HepG2 (cell line): Measurements from ENCODE around the gene CHID1. TPM values are rescaled to one million over a fixed set of nuclear protein-coding genes. Genes with fewer than 3 reads are reported as not detected.

Source experiments
- FOXA3 ChIP-seq: IDR thresholded peaks from 2 replicates; pipeline ENCODE4 v1.6.1; 2016; ENCODE audit warnings: missing genetic modification reagents, missing compliant biosample characterization
- FOXJ3 ChIP-seq: sonication (generic); formaldehyde crosslinking; IDR thresholded peaks from 2 replicates; pipeline ENCODE4 v1.4.0; 2020; ENCODE audit warnings: missing genetic modification reagents, mild to moderate bottlenecking, borderline replicate concordance
- KLF12 ChIP-seq: sonication (generic); formaldehyde crosslinking; IDR thresholded peaks from 2 replicates; pipeline ENCODE4 v1.4.0; 2020; ENCODE audit warnings: missing genetic modification reagents, borderline replicate concordance
- MLLT10 ChIP-seq: sonication (generic); formaldehyde crosslinking; IDR thresholded peaks from 2 replicates; pipeline ENCODE4 v1.4.0; 2020; ENCODE audit warnings: missing genetic modification reagents
- POLR2AphosphoS5 ChIP-seq: IDR thresholded peaks from 2 replicates; pipeline ENCODE4 v1.6.1; 2012; ENCODE audit warnings: low read depth, low read length
- RBFOX2 ChIP-seq: fragments of 200-400 bp; formaldehyde crosslinking; IDR thresholded peaks from 2 replicates; pipeline ENCODE4 v1.6.1; 2017; ENCODE audit warnings: low read depth, mild to moderate bottlenecking, low read length
- RCOR2 ChIP-seq: IDR thresholded peaks from 2 replicates; pipeline ENCODE4 v1.6.1; 2016; ENCODE audit warnings: missing biosample characterization, missing genetic modification reagents
- SMYD3 ChIP-seq: sonication (generic); formaldehyde crosslinking; IDR thresholded peaks from 2 replicates; pipeline ENCODE4 v1.8.1; 2023; ENCODE audit warnings: mild to moderate bottlenecking, missing genetic modification reagents
- SYNCRIP ChIP-seq: fragments of 200-400 bp; formaldehyde crosslinking; IDR thresholded peaks from 2 replicates; pipeline ENCODE4 v1.6.1; 2018; ENCODE audit warnings: mild to moderate bottlenecking, low read depth, low read length; ENCODE audit not compliant: insufficient read depth
- ZBTB20 ChIP-seq: sonication (generic); formaldehyde crosslinking; IDR thresholded peaks from 2 replicates; pipeline ENCODE4 v1.8.1; 2023; ENCODE audit warnings: missing genetic modification reagents, low read depth, mild to moderate bottlenecking, borderline replicate concordance
- ZBTB42 ChIP-seq: sonication (generic); formaldehyde crosslinking; IDR thresholded peaks from 2 replicates; pipeline ENCODE4 v1.5.0; 2020; ENCODE audit warnings: mild to moderate bottlenecking, missing genetic modification reagents
- ZBTB44 ChIP-seq: sonication (generic); formaldehyde crosslinking; IDR thresholded peaks from 2 replicates; pipeline ENCODE4 v1.4.0; 2020; ENCODE audit warnings: missing genetic modification reagents
- ZIK1 ChIP-seq: sonication (generic); formaldehyde crosslinking; IDR thresholded peaks from 2 replicates; pipeline ENCODE4 v1.5.0; 2020; ENCODE audit warnings: mild to moderate bottlenecking, low read depth, missing genetic modification reagents, borderline replicate concordance
- ZMAT5 ChIP-seq: sonication (generic); formaldehyde crosslinking; IDR thresholded peaks from 2 replicates; pipeline ENCODE4 v1.5.0; 2020; ENCODE audit warnings: mild to moderate bottlenecking, low read depth, missing genetic modification reagents, borderline replicate concordance
- ZNF251 ChIP-seq: sonication (generic); formaldehyde crosslinking; IDR thresholded peaks from 2 replicates; pipeline ENCODE4 v1.9.0; 2021; ENCODE audit warnings: mild to moderate bottlenecking, missing genetic modification reagents
- ZNF570 ChIP-seq: sonication (generic); formaldehyde crosslinking; IDR thresholded peaks from 2 replicates; pipeline ENCODE4 v1.4.0; 2020; ENCODE audit warnings: mild to moderate bottlenecking, missing genetic modification reagents, borderline replicate concordance
- ZNF879 ChIP-seq: sonication (generic); formaldehyde crosslinking; IDR thresholded peaks from 2 replicates; pipeline ENCODE4 v1.8.1; 2023; ENCODE audit warnings: missing genetic modification reagents
- ZSCAN22 ChIP-seq: sonication (generic); formaldehyde crosslinking; IDR thresholded peaks from 2 replicates; pipeline ENCODE4 v1.4.0; 2020; ENCODE audit warnings: mild to moderate bottlenecking, missing genetic modification reagents
- ZSCAN30 ChIP-seq: sonication (generic); formaldehyde crosslinking; IDR thresholded peaks from 2 replicates; pipeline ENCODE4 v1.5.0; 2020; ENCODE audit warnings: mild to moderate bottlenecking, missing genetic modification reagents
- polyA plus RNA-seq, 8 experiments: library from polyadenylated mRNA; depleted of rRNA in 3 of 8; stranded (reverse) in 7 of 8; unstranded in 1 of 8; fragments of >200 nt; fragmentation: Illumina TruSeq in 4 of 8; extraction: Trizol in 4 of 8; gene quantifications; 2 replicates each; pipeline versions ENCODE4 v1.2.1 to v1.2.3, GENCODE V29; 2011 to 2016; ENCODE audit warnings: low read depth in 4 of 8, missing spikeins in 1 of 8, mixed read lengths in 1 of 8; ENCODE audit not compliant: insufficient read depth in 1 of 8
- total RNA-seq, 5 experiments: library from RNA; depleted of rRNA; stranded (reverse); fragments of >200 nt; fragmentation: Illumina TruSeq; extraction: Trizol; gene quantifications; 2 replicates each; pipeline ENCODE4 v1.2.3, GENCODE V29; 2016; ENCODE audit warnings: low read depth in 1 of 5
- TF ChIP-seq, protein P1 (sequence below): sonication (generic); formaldehyde crosslinking; IDR thresholded peaks from 2 replicates; pipeline ENCODE4 v1.4.0; 2020; ENCODE audit warnings: missing genetic modification reagents, low read depth, mild to moderate bottlenecking, borderline replicate concordance
- TF ChIP-seq, protein P2 (sequence below): sonication (generic); formaldehyde crosslinking; IDR thresholded peaks from 2 replicates; pipeline ENCODE4 v1.4.0; 2020; ENCODE audit warnings: missing genetic modification reagents

The CHID1 gene
- total and polyA plus RNA-seq, 2 of the 13 experiments (the other 11 are each of a cell fraction or from before 2014, with no cell fraction given): 65.1 to 93.6 TPM

DNA sequence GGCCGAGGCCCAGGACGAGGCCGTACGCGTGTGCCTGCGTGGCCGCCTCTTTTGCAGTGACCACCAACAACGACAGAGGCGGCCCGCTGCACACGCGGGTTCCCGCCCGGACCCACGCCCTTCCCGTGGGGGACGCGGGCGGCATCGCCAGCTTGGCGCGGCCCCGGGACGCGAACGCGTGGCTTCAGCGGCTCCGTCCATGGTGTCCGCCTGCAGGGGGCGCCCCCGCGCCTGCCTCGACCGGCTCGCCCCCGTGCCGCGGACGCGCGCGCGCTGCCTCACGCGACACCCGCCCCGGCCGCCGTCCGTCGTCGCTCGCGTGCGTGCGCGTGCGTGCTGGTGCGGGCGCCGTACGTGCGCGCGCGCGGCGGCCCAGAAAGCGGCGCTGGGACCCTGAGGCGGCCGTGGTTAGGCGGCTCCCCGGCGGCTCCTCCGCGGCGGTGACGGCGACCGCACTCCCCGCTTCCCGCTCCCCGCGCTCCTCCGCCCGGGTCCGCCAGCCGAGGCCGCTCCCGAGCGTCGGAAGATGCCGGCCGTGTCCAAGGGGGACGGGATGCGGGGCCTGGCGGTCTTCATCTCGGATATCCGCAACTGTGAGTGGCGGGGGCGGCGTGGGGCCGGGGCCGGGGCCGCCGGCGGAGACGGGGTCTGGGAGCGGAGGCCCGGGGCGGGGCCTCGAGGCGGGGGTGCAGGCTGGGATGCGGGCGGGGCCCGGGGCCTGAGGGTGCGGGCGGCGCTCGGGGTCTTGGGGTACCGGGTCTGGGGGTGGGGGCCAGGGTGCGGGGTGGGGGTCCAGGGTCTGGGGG lies 15.1 kb upstream of the CHID1 start, which contains the start of gene AP2A2 (continued):
- TF ChIP-seq POLR2AphosphoS5: peak; percentile 50; the same call in 1 of the 2 replicates
- peak; percentile 44; the same call in 1 of the 2 replicates for TF ChIP-seq KLF12 (CRISPR knock-in tag)
- 0 out of 2 replicates have a peak, but pooled peaks have one; percentile 16 for TF ChIP-seq RCOR2 (CRISPR knock-in tag)
- TF ChIP-seq SMYD3 (CRISPR knock-in tag): no peak
- TF ChIP-seq, protein P1, sequence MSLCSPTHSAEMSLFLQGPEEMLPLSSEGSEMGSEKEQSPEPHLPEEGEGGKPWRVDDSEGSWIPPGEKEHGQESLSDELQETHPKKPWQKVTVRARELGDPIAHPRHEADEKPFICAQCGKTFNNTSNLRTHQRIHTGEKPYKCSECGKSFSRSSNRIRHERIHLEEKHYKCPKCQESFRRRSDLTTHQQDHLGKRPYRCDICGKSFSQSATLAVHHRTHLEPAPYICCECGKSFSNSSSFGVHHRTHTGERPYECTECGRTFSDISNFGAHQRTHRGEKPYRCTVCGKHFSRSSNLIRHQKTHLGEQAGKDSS: no peak; the same call in 1 of the 2 replicates
- no peak for TF ChIP-seq ZBTB20
- TF ChIP-seq FOXJ3 (CRISPR knock-in tag): no peak
- TF ChIP-seq FOXA3 (CRISPR knock-in tag): no peak
- no peak for TF ChIP-seq SYNCRIP
- TF ChIP-seq RBFOX2: peak; percentile 73
- TF ChIP-seq, protein P2, sequence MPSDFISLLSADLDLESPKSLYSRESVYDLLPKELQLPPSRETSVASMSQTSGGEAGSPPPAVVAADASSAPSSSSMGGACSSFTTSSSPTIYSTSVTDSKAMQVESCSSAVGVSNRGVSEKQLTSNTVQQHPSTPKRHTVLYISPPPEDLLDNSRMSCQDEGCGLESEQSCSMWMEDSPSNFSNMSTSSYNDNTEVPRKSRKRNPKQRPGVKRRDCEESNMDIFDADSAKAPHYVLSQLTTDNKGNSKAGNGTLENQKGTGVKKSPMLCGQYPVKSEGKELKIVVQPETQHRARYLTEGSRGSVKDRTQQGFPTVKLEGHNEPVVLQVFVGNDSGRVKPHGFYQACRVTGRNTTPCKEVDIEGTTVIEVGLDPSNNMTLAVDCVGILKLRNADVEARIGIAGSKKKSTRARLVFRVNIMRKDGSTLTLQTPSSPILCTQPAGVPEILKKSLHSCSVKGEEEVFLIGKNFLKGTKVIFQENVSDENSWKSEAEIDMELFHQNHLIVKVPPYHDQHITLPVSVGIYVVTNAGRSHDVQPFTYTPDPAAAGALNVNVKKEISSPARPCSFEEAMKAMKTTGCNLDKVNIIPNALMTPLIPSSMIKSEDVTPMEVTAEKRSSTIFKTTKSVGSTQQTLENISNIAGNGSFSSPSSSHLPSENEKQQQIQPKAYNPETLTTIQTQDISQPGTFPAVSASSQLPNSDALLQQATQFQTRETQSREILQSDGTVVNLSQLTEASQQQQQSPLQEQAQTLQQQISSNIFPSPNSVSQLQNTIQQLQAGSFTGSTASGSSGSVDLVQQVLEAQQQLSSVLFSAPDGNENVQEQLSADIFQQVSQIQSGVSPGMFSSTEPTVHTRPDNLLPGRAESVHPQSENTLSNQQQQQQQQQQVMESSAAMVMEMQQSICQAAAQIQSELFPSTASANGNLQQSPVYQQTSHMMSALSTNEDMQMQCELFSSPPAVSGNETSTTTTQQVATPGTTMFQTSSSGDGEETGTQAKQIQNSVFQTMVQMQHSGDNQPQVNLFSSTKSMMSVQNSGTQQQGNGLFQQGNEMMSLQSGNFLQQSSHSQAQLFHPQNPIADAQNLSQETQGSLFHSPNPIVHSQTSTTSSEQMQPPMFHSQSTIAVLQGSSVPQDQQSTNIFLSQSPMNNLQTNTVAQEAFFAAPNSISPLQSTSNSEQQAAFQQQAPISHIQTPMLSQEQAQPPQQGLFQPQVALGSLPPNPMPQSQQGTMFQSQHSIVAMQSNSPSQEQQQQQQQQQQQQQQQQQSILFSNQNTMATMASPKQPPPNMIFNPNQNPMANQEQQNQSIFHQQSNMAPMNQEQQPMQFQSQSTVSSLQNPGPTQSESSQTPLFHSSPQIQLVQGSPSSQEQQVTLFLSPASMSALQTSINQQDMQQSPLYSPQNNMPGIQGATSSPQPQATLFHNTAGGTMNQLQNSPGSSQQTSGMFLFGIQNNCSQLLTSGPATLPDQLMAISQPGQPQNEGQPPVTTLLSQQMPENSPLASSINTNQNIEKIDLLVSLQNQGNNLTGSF (CRISPR knock-in tag): no peak
- no peak for TF ChIP-seq ZNF879 (CRISPR knock-in tag)
- no peak for TF ChIP-seq ZNF570
- peak; percentile 42; the same call in 1 of the 2 replicates for TF ChIP-seq ZIK1 (CRISPR knock-in tag)
- TF ChIP-seq ZBTB42: no peak
- TF ChIP-seq ZMAT5 (CRISPR knock-in tag): no peak
- no peak for TF ChIP-seq ZNF251
- TF ChIP-seq ZSCAN22 (CRISPR knock-in tag): 0 out of 2 replicates have a peak, but pooled peaks have one; percentile 43
- TF ChIP-seq ZSCAN30 (CRISPR knock-in tag): no peak
- TF ChIP-seq ZBTB44 (CRISPR knock-in tag): no peak
- no peak for TF ChIP-seq MLLT10 (CRISPR knock-in tag)
